WTC11 (cell line): ENCODE measurements around the gene MYH14. TPM values are rescaled to one million over a fixed set of nuclear protein-coding genes. Genes with fewer than 3 reads are reported as not detected.

Experiments
- AR ChIP-seq: fragments of 250-450 bp; sonication (Bioruptor Pico); IDR thresholded peaks from 2 replicates; pipeline ENCODE4 v1.9.0; 2021; ENCODE audit warnings: mild to moderate bottlenecking
- ARID4B ChIP-seq: sonication (generic); formaldehyde crosslinking; IDR thresholded peaks from 2 replicates; pipeline ENCODE4 v1.8.0; 2023; ENCODE audit warnings: missing genetic modification reagents, mild to moderate bottlenecking, borderline replicate concordance
- ATF1 ChIP-seq: sonication (generic); formaldehyde crosslinking; IDR thresholded peaks from 2 replicates; pipeline ENCODE4 v1.8.1; 2023; ENCODE audit warnings: mild to moderate bottlenecking, moderate library complexity, missing genetic modification reagents
- CREM ChIP-seq: sonication (generic); formaldehyde crosslinking; IDR thresholded peaks from 2 replicates; pipeline ENCODE4 v1.8.1; 2022; ENCODE audit warnings: mild to moderate bottlenecking, missing genetic modification reagents, moderate library complexity
- FOXP4 ChIP-seq: sonication (generic); formaldehyde crosslinking; IDR thresholded peaks from 2 replicates; pipeline ENCODE4 v1.8.0; 2022; ENCODE audit warnings: mild to moderate bottlenecking, missing genetic modification reagents
- GRHL2 ChIP-seq: fragments of 250-450 bp; sonication (Bioruptor Pico); IDR thresholded peaks from 2 replicates; pipeline ENCODE4 v1.8.0; 2022; ENCODE audit warnings: mild to moderate bottlenecking, moderate library complexity; ENCODE audit not compliant: insufficient replicate concordance, severe bottlenecking
- JAZF1 ChIP-seq: fragments of 250-450 bp; sonication (Bioruptor Pico); IDR thresholded peaks from 2 replicates; pipeline ENCODE4 v1.9.0; 2021; ENCODE audit warnings: moderate library complexity, mild to moderate bottlenecking, inconsistent platforms
- KAT7 ChIP-seq: sonication (generic); formaldehyde crosslinking; IDR thresholded peaks from 2 replicates; pipeline ENCODE4 v1.8.1; 2023; ENCODE audit warnings: missing genetic modification reagents, mild to moderate bottlenecking, borderline replicate concordance
- MXD4 ChIP-seq: fragments of 250-450 bp; sonication (Bioruptor Pico); IDR thresholded peaks from 2 replicates; pipeline ENCODE4 v1.8.0; 2021; ENCODE audit warnings: mild to moderate bottlenecking, moderate library complexity, borderline replicate concordance
- NR1H2 ChIP-seq: sonication (generic); formaldehyde crosslinking; IDR thresholded peaks from 2 replicates; pipeline ENCODE4 v1.9.0; 2021; ENCODE audit warnings: mild to moderate bottlenecking, moderate library complexity, missing genetic modification reagents
- NR2C2 ChIP-seq: sonication (generic); formaldehyde crosslinking; IDR thresholded peaks from 2 replicates; pipeline ENCODE4 v1.8.0; 2022; ENCODE audit warnings: mild to moderate bottlenecking, missing genetic modification reagents
- OVOL2 ChIP-seq: fragments of 250-450 bp; sonication (Bioruptor Pico); IDR thresholded peaks from 2 replicates; pipeline ENCODE4 v1.9.0; 2021; ENCODE audit warnings: mild to moderate bottlenecking, borderline replicate concordance
- PRDM15 ChIP-seq: sonication (generic); formaldehyde crosslinking; IDR thresholded peaks from 2 replicates; pipeline ENCODE4 v1.8.0; 2022; ENCODE audit warnings: missing genetic modification reagents
- SP1 ChIP-seq: sonication (generic); formaldehyde crosslinking; conservative IDR thresholded peaks from 2 replicates; pipeline ENCODE4 v1.8.1; 2022; ENCODE audit warnings: missing genetic modification reagents
- TEAD1 ChIP-seq: sonication (generic); formaldehyde crosslinking; IDR thresholded peaks from 2 replicates; pipeline ENCODE4 v1.8.0; 2022; ENCODE audit warnings: mild to moderate bottlenecking, missing genetic modification reagents
- ZNF121 ChIP-seq: sonication (generic); formaldehyde crosslinking; IDR thresholded peaks from 2 replicates; pipeline ENCODE4 v1.8.0; 2023; ENCODE audit warnings: missing genetic modification reagents
- ZNF281 ChIP-seq: sonication (generic); formaldehyde crosslinking; IDR thresholded peaks from 2 replicates; pipeline ENCODE4 v1.8.0; 2023; ENCODE audit warnings: mild to moderate bottlenecking, missing genetic modification reagents
- ZNF396 ChIP-seq: fragments of 250-450 bp; sonication (Bioruptor Pico); IDR thresholded peaks from 2 replicates; pipeline ENCODE4 v1.8.0; 2021; ENCODE audit warnings: mild to moderate bottlenecking, moderate library complexity, borderline replicate concordance
- total RNA-seq: library from RNA; stranded (reverse); gene quantifications from 3 replicates; pipeline ENCODE4 v1.2.3, GENCODE V29; 2021

MYH14 gene
- total RNA-seq, 1 experiment from 2014 or later, result 25.8 TPM

GRCh38 chr19:50333235-50333736 lies 129.9 kb downstream of the MYH14 start (continued):
- TF ChIP-seq ARID4B (CRISPR knock-in tag), result no peak
- TF ChIP-seq MXD4, result no peak
- no peak for TF ChIP-seq GRHL2 (CRISPR knock-in tag)
- TF ChIP-seq CREM, result peak; percentile 54; the same call in 1 of the 2 replicates
- TF ChIP-seq TEAD1, result no peak; the same call in 1 of the 2 replicates
- peak; percentile 89 for TF ChIP-seq SP1 (CRISPR knock-in tag)
- no peak for TF ChIP-seq ZNF396 (CRISPR knock-in tag)
- TF ChIP-seq PRDM15 (CRISPR knock-in tag), result no peak
- peak; percentile 60; the same call in 1 of the 2 replicates for TF ChIP-seq FOXP4 (CRISPR knock-in tag)
- no peak for TF ChIP-seq NR1H2
- 0 out of 2 replicates have a peak, but pooled peaks have one; percentile 7 for TF ChIP-seq ATF1 (CRISPR knock-in tag)
- TF ChIP-seq JAZF1 (CRISPR knock-in tag), result no peak
- TF ChIP-seq OVOL2 (CRISPR knock-in tag), result no peak
- no peak for TF ChIP-seq ZNF121 (CRISPR knock-in tag)
- no peak for TF ChIP-seq KAT7 (CRISPR knock-in tag)
- TF ChIP-seq AR (CRISPR knock-in tag), result no peak
- TF ChIP-seq NR2C2 (CRISPR knock-in tag), result no peak
- TF ChIP-seq ZNF281, result peak; percentile 87; the same call in 1 of the 2 replicates
